LNCAP (cell line): ENCODE results near the gene UBE2G1.

Experiments used
- TF ChIP-seq, protein P1 (sequence below): fragments of 450-650 bp; IDR thresholded peaks from 2 replicates; pipeline ENCODE4 v1.5.1; 2017; ENCODE audit warnings: mild to moderate bottlenecking

UBE2G1 gene

GRCh38 chr17:4233668-4234258 is 132.7 kb downstream of the UBE2G1 start:
- TF ChIP-seq, protein P1, sequence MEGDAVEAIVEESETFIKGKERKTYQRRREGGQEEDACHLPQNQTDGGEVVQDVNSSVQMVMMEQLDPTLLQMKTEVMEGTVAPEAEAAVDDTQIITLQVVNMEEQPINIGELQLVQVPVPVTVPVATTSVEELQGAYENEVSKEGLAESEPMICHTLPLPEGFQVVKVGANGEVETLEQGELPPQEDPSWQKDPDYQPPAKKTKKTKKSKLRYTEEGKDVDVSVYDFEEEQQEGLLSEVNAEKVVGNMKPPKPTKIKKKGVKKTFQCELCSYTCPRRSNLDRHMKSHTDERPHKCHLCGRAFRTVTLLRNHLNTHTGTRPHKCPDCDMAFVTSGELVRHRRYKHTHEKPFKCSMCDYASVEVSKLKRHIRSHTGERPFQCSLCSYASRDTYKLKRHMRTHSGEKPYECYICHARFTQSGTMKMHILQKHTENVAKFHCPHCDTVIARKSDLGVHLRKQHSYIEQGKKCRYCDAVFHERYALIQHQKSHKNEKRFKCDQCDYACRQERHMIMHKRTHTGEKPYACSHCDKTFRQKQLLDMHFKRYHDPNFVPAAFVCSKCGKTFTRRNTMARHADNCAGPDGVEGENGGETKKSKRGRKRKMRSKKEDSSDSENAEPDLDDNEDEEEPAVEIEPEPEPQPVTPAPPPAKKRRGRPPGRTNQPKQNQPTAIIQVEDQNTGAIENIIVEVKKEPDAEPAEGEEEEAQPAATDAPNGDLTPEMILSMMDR: no peak

GRCh38 chr17:4232168-4232813 is 134.2 kb downstream of the UBE2G1 start:
- TF ChIP-seq, protein P1: no peak

DNA sequence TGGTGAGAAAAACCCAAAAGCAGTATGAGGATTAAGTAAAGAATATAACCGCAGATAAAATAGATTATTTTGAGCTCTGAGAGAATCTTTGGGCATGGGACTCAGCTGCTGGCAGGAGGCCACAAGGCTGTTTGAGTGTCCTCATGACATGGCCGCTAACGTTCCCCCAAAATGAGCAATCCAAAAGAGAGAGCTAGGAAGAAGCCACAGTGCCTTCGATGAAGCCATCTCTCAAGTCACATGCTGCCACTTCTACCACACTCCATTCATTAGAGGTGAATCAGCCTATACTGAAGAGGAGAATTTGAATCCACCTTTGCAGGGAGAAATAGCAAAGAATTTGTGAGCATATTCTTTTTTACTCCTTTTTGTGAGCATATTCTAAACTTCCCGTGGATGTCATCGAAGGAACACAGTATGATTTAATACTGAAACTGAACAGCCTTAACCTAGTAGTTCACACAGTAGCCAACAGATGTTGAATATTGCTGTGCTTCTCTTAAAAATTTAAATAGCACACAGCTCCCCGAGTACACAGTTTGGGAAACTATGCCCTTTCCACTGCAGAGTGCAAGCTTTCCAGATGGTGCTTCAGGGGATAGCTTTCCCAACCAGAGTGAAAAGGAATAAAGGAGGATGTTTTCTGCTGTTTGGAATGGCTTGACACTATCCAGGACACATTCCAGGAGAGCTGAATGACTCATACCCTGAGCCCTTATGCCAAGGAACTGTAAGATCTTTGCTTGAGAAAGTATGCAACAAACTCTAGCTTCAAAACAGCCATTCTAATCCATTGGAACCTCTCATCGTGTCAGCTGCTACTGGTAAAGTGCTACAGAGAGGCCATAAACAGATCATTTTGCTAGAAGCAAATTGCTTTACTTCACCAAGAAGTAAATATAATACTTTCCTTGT is 136.6 kb downstream of the UBE2G1 start:
- TF ChIP-seq, protein P1: no peak

DNA sequence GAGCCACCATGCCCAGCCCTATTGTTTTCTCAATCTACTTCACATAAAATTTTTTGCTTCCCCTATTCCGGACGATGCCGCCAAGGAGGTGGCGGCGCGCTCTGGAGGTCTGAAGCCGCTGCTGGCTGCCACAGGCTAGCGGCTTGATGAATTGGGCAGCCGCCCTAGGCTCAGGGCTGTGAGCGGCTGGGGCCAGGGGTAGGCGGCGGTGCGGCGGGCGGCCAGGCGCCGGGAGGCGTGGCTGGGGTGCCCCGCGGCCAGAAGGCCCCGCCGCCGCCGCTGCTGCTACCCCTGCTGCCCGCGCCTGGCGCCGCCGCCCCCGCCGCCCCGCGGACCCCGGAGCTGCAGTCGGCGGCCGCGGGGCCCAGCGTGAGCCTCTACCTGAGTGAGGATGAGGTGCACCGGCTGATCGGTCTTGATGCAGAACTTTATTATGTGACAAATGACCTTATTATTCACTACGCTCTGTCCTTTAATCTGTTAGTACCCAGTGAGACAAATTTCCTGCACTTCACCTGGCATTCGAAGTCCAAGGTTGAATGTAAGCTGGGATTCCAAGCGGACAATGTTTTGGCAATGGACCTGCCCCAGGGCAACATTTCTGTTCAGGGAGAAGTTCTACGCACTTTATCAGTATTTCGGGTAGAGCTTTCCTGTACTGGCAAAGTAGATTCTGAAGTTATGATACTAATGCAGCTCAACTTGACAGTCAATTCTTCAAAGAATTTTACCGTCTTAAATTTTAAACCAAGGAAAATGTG is 144.4 kb downstream of the UBE2G1 start:
- TF ChIP-seq, protein P1: no peak

DNA sequence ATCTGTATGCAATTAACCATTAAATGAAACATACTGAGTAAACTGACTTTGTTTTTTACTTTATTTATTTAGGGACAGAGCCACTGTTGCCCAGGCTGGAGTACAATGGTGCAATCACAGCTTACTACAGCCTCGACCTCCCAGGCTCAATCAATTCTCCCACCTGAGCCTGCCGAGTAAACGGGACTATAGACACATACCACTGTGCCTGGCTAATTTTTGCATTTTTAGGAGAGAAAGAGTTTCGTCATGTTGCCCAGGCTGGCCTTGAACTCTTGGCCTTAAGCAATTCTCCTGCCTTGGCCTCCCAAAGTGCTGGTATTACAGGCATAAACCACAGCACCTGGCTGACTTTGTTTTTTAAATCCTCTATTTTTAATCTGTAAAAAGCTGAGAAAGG is 145.3 kb downstream of the UBE2G1 start:
- TF ChIP-seq, protein P1: no peak

DNA sequence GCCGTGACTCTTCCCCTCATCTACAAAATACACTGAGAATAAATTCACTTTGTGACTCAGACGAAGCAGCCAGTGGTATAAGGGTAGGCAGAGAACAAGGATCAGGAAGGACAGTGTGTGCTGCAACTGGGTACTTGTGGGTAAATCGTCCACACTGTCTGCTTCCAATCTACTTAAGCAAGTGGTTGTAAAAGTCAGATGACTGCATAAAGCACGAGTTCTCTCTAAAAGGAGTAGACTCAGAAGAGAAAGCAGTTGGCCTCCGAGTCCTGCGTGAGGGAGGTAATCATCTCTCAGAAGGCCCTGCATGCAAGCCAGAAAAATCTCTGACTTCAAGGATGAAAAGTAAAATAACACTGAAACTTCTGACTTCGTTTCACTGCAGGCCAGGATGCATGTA is 145.8 kb downstream of the UBE2G1 start:
- TF ChIP-seq, protein P1: no peak
